Measurements from ENCODE around the gene SLX4IP.
A peak's percentile ranks its signal among the peaks of the same experiment; 100 is the strongest.

- TF ChIP-seq CTCF (IDR thresholded peaks at IDR 0.05) (peak in 2 of 4 experiments; percentile 48 to 51), POLR2AphosphoS5 (IDR thresholded peaks at IDR 0.05) (no peak)
Observed at GRCh38 chr20:10611357-10611756, 176.3 kb downstream of the SLX4IP start.

Data from prostate gland (tissue), 2 donors.